GM18909 (cell line): ENCODE measurements around the gene FAM43A.

Source experiments
- ATAC-seq: cut with Tn5 transposase; IDR thresholded peaks from one replicate; pipeline ENCODE4 v1.9.1; 2021; ENCODE audit warnings: mild to moderate bottlenecking; ENCODE audit not compliant: unreplicated experiment, poor library complexity

FAM43A gene, protein sequence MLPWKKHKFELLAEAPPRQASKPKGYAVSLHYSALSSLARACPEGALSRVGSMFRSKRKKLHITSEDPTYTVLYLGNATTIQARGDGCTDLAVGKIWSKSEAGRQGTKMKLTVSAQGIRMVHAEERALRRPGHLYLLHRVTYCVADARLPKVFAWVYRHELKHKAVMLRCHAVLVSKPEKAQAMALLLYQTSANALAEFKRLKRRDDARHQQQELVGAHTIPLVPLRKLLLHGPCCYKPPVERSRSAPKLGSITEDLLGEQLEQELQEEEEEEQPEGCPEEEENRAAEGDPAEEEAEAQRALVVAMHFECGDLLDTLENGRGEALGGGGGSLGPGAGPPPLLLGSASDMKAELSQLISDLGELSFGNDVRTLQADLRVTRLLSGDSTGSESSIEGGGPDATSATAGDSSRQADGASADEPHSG

DNA sequence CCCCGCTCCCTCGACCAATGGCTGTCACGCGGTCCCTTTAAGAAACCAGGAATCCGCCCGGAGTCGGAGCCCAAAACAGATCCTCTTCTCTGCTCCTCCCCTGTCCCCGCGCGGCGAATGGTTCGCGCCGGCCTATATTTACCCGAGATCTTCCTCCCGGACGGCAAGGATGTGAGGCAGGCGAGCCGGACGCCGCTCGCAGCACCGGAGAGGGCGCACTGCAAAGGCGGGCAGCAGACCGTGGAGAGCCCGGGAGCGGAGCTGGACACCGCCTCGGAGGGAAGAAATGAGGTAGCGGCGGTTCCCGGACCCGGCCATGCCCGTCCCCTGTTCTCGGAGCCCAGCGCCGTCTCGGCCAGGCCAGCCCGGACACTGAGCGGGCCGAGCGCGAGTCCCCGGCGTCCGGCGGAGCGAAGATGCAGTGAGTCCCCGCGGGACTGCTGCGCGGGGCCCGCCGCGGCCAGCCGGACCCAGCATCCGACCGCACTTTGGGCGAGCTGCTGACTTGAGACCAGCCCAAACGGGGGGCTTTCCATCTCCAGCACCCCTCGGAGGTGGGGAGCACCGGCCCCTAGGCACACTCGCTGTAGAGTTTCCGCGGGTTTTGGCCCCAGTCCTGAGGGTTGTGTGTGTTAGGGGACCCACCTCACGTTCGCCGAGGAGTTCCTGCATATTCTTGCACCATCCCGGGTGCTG lies at the start of gene FAM43A:
Gene FAM43A (plus strand): TSS at position 166 of the 696 bp plus-strand sequence. CDS start 944 bp downstream, outside the sequence.
- ATAC-seq: peak; percentile 49

DNA sequence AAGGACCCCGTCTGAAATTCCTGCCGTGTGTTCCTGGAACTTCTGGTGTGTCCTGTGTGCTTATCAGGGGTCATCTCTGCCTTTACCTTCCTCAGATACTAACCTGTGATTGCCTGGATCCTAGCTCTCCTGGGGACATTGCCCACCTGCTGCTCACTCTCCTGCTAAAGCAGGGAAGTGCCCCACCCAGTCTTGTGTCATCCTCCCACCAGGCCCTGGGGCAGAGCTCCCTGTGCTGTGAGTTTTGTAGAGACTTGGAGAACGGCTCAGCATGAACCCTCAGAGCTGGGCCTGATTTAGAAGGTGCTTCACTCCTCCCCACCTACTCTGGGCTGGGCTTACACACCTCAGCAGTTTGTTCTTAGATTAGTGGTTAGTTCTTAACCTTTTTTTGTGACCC lies 48.6 kb upstream of the FAM43A start:
- ATAC-seq: no peak

DNA sequence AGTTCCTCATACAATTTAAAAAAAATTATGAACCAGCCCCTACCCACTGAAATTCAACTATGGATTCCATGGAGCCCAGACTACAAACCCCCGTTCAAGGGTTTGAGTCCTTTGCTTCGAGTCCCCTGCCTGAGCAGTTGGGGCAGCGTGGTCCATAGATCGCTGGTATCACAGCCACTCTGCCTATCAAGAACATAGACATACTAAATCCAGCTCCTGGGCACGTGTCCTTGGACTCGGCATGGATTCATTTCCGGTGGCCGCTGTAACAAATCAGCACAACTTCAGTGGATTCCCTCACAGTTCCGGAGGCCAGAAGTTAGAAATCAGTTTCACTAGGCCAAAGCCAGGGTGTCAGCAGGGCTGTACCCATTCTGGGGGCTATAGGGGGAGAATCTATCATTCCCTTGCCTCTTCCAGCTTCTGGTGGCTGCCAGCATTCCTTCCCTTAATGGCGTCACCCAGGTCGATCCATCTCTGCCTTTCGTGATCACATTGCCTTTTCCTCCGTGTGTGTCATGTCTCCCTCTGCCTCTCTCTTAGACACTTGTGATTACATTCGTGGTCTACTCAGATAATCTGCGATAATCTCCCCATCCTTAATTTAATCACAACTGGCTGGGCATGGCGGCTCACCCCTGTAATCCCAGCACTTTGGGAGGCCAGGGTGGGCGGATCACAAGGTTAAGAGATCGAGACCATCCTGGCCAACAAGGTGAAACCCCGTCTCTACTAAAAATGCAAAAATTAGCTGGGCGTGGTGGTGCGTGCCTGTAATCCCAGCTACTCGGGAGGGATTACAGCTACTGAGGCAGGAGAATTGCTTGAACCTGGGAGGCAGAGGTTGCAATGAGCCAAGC lies 47.9 kb upstream of the FAM43A start:
- ATAC-seq: no peak

DNA sequence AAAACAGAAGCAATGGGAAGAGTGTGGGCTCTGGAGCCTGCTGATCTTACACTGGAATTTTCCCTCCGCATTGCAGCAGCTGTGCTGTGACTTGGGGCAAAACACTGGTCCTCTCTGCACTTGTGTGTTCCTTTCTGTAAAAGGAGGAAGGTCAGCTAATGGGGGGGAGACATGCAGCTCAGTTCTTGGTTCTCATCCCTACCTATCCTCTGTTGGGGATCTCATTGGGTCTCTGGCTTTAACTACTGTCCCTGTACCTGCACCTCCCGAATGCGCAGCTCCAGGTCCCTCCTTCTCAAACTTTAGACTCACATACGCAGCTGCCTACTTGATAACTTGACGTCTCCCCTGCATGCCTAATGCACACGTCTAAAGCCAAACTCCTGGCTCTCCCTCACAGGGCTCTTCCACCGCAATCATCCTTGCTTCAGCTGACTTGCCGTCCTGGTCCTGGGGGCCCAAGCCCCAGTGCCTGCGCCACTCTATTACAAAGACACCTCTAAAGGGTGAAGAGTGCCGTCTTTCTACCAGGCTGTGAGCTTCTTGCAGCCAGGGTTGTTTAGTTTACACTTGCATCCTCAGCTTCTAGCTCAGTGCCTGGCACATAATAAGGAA lies 46.6 kb upstream of the FAM43A start:
- no peak for ATAC-seq

DNA sequence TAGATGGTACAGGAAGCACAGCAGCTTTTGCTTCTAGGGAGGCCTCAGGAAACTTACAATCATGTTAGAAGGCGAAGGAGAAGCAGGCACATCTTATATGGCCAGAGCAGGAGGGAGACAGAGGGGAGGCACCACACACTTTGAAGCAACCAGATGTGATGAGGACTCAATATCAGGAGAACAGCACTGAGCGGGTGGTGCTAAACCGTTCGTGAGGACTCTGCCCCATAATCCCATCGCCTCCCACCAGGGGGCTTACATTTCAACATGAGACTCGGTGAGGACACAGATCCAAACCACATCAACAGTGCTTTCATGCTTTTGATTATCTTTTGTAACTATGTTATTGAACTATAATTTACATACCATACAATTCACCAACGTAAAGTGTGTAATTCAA lies 44.9 kb upstream of the FAM43A start:
- no peak for ATAC-seq

DNA sequence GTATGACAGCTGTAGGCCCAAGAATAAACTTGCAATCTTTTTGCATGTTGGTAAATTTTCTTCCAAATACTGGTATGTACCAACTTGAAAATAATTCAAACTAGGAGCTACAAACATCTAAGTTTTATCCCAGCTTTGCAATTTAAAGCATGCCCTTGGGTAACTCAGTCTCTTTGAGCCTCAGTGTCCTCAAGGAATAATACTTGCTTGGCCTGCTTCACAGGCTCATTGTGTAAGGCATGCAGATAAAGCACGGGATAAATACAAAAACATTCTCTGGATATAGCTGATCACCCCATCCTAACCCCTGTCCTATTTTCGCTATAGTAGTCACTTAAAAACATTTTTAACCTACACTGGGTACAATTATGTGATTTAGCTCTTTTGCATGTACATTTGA lies 42.9 kb upstream of the FAM43A start:
- ATAC-seq: no peak

DNA sequence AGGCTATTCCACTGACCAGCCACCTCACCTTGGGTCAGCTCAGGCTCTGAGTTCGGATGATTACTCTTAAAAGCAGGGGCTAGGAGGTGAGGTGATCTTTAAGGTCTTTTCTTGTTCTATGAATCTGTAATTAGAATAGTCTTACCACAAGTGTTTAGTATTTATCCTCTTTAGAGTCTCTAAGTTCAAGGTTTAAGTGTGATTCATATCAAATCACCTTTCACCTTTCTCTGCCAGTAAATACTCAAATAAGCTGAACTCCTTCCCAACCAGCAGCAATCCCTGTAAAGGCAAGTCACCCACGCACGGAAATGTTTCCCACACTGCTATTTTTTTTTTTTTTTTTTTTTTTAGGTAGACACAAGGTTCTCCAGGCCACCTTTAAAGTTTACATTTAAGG lies 37.9 kb upstream of the FAM43A start:
- no peak for ATAC-seq

DNA sequence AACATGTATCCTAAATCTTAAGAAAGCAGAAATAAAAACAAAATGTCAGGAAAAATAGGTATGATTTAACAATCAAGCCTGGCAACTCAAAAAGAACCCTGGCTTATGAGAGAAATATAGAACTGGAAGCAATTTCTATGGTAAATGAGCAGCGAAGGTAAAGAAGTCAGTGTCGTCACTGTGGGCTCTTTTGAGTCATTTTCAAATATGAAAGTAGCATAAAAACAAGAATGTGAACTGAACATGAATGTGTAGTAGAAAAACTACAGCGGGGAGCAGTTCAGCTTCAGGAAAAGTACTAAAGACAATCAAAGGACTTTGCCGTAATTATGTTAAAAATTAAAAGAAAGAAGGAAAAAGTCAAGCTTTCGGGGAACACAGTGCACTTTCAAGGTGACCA lies 31.2 kb upstream of the FAM43A start:
- peak; percentile 79 for ATAC-seq

DNA sequence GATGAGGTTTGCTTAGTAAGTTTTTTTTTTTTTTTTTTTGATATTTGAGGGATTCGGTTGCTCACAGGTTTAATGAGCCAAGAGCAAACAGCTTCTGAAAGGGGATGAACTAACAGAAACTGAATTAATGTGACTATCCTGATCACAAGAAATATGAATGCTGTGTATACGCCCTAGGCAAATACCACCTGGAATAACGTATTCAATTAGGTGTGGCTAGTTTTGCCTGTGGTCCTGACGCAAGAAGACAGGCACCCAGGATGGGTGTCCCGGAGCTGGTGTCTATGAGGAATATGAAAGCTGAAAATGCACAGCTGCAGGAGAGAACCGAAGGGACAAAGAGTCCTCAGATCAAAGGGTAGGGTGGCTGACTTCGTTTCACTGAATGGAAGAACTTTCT lies 28.2 kb upstream of the FAM43A start:
- no peak for ATAC-seq

DNA sequence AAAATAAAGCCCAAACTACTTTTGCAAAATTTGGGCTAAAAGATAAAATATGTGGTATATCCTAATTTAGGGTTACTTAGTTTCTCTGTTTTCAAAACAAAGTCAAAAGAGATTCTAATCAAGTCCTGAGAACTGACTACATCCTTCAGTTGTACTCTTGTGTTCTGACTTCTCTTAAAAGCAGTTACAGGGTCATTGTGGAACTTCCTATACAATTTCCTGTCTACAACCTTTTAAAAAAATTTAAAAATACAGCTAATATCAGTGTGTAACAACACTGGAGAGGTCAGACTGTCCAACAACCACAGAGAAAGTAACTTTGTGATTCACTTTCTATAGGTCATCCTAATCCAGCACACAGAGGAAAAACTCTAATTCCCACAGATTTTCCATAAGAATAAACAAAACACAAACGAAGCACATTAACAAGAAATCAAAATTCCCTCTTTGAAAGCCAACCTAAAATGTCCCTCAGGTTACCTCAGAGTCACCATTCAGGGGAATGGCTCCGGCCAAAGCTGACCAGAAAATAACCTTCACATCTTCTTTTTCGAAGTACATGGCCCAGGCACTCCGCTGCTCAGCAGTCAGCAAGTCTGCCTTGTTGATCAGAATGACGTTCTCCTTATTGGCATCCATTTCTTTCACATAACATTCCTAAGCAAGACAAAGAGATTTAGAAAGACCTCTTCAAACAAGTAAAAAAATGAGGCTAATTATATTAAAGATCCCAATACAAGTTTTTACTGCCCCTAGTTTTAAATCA lies 27.0 kb upstream of the FAM43A start:
- no peak for ATAC-seq

DNA sequence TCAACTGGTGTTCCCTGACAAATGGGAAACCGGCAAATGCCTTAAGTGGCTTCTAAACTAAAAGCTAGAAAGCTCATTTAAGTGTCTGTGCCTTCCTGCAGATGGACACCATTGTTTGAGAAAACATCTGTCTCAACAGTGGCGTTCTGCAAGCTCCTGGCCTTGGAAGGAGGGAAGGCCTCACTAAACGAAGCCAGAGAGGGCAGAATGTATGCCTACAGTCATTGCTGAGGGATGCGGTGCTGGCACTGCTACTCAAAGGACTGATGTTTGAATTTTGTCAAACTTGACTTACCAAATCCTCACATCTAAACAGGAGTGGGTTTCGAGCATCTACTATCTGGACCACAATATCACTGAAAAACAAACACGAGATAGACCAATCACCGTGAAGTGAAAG lies 25.9 kb upstream of the FAM43A start:
- no peak for ATAC-seq

DNA sequence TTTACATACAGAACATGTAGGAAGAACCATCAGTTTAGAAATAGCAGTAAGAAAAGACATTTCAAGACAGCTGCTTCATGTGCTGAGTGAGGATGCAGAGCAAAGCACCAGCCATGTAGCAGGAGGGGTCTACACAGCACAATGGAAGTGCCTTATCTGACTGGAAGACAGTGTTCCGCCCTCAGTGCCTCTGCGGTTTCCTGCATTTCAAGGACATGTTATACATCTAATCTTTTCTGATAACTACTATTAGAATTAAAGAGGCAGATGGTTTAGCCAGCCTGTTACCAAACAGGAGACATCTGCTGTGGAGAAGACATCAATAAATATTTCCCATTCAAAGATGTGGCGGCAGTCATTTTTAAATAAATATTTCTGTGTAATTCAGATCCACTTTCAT lies 24.3 kb upstream of the FAM43A start:
- no peak for ATAC-seq

DNA sequence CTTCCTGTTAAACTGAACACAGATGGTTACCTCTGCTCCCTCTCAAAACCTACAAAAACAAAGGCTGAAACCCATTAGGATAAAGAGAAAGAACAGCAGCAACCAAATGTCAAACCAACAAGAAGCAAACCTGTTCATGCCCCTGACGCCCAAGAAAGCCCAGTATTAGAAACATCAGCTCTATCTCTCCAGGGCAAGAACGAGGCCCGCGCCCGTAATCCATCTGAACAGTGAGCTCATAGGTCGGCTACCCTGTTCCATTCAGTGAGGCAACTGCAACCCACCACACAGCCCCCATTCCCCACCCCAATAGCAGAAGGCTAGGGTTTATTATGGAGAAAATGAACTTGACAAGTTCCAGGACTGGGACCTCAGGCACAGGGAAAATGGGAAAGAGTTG lies 23.7 kb upstream of the FAM43A start:
- no peak for ATAC-seq

DNA sequence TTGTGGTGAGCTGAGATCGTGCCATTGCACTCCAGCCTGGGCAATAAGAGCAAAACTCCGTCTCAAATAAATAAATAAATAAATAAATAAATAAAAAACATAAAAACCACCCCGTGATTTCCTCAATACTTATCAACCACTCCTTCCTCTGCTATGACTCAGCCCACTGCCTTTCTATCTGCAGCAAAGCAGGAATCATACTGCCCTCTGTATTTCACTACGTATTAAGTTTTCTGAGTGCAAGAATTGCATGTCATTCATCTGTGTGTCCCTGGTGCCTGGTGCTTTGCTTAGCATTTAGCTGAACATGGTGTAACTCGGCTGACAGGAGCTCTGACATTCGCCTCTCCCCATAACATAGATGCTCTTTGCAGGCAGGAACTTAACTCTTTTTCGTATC lies 20.8 kb upstream of the FAM43A start:
- ATAC-seq: no peak

DNA sequence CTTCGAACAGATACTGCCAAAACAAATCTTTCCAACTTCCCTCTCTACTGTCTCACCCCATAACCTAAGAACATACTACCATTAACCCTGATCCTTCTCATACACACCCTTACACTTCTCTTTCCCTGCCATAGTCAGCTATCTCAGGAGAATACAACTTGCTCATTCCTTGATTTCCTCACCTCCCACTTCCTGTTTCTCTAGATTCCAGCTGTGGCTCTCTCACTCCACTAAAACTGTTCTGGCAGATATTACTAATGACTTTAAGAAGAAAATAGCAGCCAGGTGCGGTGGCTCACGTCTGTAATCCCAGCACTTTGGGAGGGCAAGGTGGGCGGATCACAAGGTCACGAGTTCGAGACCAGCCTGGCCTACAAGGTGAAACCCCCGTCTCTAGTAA lies 18.3 kb upstream of the FAM43A start:
- no peak for ATAC-seq

DNA sequence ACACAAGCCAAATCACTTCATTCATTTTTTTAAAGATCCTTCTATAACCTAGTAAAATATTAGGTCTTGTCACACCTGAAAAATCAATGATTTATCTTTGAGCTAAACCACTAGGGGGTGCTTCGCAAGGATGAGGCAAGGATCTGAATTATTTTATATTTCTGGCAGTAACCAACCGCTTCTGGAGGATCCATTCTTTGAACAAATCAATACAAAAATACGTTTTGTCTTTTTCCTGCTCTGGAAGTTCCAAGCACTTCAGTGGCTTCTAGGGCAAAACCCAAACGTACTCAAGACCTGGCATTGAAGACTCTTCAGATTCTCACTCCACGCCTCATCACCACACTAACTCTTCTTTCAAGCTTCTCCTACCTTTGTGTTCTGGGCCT lies 14.2 kb upstream of the FAM43A start:
- ATAC-seq: peak; percentile 37

DNA sequence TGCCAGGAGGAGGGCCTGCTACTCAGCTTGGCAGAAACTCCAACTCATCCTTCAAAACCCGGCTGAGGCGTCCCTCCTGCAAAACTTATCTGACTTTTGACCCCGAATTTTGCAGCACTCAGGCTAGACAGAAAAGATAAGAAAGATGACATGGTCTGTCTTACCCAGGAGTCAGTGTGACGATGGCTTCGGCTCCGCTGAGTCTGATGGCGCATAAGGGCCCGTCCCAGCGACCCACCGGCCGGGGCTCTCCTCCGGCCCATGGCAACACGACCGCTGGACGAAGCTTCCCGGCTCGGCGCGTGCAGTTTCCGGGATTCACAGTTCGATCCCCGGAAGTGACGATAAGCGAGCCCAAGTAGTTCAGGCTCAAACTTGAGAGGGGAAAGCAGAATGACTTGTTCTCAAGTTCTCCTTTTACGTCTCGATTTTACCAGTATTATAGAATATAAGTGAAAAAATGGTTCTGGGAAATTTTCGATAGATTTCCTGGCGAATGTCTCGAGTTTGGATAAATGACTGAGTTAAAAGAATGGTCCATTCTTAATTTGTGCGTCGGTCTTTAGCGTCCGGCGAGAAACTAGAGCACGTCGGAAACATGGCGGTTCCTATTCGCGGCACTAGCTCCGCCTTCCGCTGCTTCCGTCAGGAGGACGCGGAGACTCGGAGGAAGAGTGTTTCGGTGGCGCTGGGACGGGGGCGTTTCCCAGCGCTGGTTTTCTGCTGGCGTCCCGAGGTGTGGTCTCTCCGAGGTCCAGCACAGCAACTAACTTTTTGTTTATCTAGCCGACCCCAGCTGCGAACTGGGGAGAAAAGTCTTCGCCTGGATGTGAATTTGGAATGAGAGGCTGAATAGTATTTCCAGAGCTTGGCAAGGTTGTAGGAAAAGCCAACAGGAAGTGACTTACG lies 13.5 kb upstream of the FAM43A start, which contains the start of gene LSG1:
Gene LSG1 (minus strand): TSS at position 292 of the 909 bp plus-strand sequence. CDS start 29 bp downstream, at position 263.
- ATAC-seq: peak; percentile 86

DNA sequence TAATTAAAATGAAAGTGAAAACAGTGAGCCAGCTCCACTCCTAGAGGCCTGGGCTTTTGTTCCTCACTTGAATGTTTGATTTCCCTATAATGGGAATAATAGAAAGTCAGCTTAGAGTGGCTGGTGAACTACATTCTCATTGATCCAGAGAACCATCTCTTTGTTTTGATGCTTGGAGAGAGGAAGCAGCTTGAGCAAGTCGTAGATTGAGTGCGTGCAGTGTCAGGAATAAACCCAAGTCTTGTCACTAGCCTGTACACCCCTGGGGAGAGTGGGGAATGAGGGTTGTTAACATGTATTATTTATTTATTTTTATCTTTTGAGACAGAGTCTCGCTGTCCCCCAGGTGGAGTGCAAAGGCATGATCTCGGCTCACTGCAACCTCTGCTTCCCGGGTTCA lies 12.8 kb upstream of the FAM43A start:
- ATAC-seq: no peak

DNA sequence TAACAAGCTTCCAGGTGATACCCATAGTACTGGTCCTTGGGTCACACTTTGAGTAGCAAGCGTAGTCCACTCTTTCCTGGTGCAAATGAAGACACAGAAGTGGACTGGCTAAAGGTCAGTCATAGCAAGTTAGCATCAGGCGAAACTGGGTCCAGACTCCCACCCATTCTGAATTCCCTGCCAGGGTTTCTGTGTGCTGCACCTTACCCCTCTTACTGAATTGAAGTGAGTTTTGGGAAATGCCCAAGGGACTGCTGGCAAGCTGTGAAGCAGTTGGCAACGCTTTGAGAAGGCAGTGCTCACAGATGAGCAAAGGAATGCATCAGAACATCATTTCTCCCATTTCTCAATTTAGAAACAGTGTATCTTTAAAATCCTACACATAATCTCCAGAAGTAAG lies 11.9 kb upstream of the FAM43A start:
- no peak for ATAC-seq
